HG02938 (cell line): ENCODE data around the gene ARL15.

ENCODE experiments used
- ATAC-seq: cut with Tn5 transposase; IDR thresholded peaks from one replicate; pipeline ENCODE4 v1.9.1; 2021; ENCODE audit warnings: mild to moderate bottlenecking, moderate library complexity; ENCODE audit not compliant: unreplicated experiment

ARL15 gene

GRCh38 chr5:54288568-54289217 lies 21.7 kb downstream of the ARL15 start:
- ATAC-seq, result no peak

- no peak for ATAC-seq
Measured at GRCh38 chr5:54285686-54286085, 24.7 kb downstream of the ARL15 start.

GRCh38 chr5:54284586-54284985 lies 25.8 kb downstream of the ARL15 start:
- no peak for ATAC-seq

GRCh38 chr5:54282876-54283275 lies 27.5 kb downstream of the ARL15 start:
- ATAC-seq, result no peak

- no peak for ATAC-seq
Measured at GRCh38 chr5:54281960-54282692, 28.2 kb downstream of the ARL15 start.

- no peak for ATAC-seq
Measured at GRCh38 chr5:54279960-54280359, 30.4 kb downstream of the ARL15 start.

- no peak for ATAC-seq
Measured at GRCh38 chr5:54278979-54279717, 31.2 kb downstream of the ARL15 start.

- ATAC-seq, result no peak
Measured at GRCh38 chr5:54278036-54278830, 32.1 kb downstream of the ARL15 start.

GRCh38 chr5:54276048-54276447 lies 34.3 kb downstream of the ARL15 start:
- ATAC-seq, result no peak

- no peak for ATAC-seq
Measured at GRCh38 chr5:54275361-54275760, 35.0 kb downstream of the ARL15 start.

GRCh38 chr5:54274944-54275343 lies 35.4 kb downstream of the ARL15 start:
- ATAC-seq, result no peak

GRCh38 chr5:54273715-54274114 lies 36.7 kb downstream of the ARL15 start:
- no peak for ATAC-seq

- ATAC-seq, result no peak
Measured at GRCh38 chr5:54272746-54273145, 37.6 kb downstream of the ARL15 start.

- ATAC-seq, result no peak
Measured at GRCh38 chr5:54270326-54270725, 40.0 kb downstream of the ARL15 start.

GRCh38 chr5:54264574-54264973 lies 45.8 kb downstream of the ARL15 start:
- no peak for ATAC-seq

GRCh38 chr5:54263447-54263846 lies 46.9 kb downstream of the ARL15 start:
- ATAC-seq, result no peak

- ATAC-seq, result no peak
Measured at GRCh38 chr5:54261596-54261995, 48.8 kb downstream of the ARL15 start.

- no peak for ATAC-seq
Measured at GRCh38 chr5:54259981-54260380, 50.4 kb downstream of the ARL15 start.

GRCh38 chr5:54259090-54259489 lies 51.3 kb downstream of the ARL15 start:
- ATAC-seq, result no peak

- ATAC-seq, result no peak
Measured at GRCh38 chr5:54257366-54258118, 52.8 kb downstream of the ARL15 start.
